Mucosa of descending colon (tissue), 3 donors: ENCODE measurements around the gene CES4A. TPM values are rescaled to one million over a fixed set of nuclear protein-coding genes. Genes with fewer than 3 reads are reported as not detected.
A peak's percentile ranks its signal among the peaks of the same experiment; 100 is the strongest.

ENCODE experiments used
- ATAC-seq: fragments of 200-7000 bp; cut with Tn5 transposase; one replicate; pipeline ENCODE4 v1.9.1; 2020; ENCODE audit warnings: mild to moderate bottlenecking, moderate library complexity
- DNase-seq, 3 donors: peaks; one replicate each; pipeline ENCODE4 v3.0.0-alpha.2; 2020
- H3K36me3 ChIP-seq: fragments of 200-600 bp; one replicate; pipeline ENCODE4 v1.8.0; 2021; ENCODE audit warnings: low read depth, mild to moderate bottlenecking
- H3K4me1 ChIP-seq: fragments of 200-600 bp; one replicate; pipeline ENCODE4 v1.8.0; 2021; ENCODE audit warnings: low read depth, mild to moderate bottlenecking
- H3K4me3 ChIP-seq: fragments of 200-600 bp; one replicate; pipeline ENCODE4 v1.8.0; 2021; ENCODE audit warnings: mild to moderate bottlenecking
- H3K9me3 ChIP-seq: fragments of 200-600 bp; one replicate; pipeline ENCODE4 v1.8.0; 2021; ENCODE audit warnings: mild to moderate bottlenecking
- intact Hi-C, 2 donors: fragments of 100-400 bp; cut with DNase I in 1 of 2; cut with micrococcal nuclease in 1 of 2; formaldehyde crosslinking; loops; one replicate each; pipeline versions ENCODE4 v1.11.0 to v1.11.1; 2022; cut with DNase I, micrococcal nuclease
- total RNA-seq, 3 donors: library from RNA; stranded (reverse); fragmentation: NEBNext Ultra II Directional in 2 of 3; extraction: Animal tissue kit (Norgen Biotek cat#: 25700) in 2 of 3; gene quantifications; one replicate each; pipeline versions ENCODE4 v1.2.1 to v1.2.4, GENCODE V29; 2021 to 2023
- TF ChIP-seq, protein P1 (sequence below): fragments of 200-600 bp; IDR thresholded peaks from one replicate; pipeline ENCODE4 v1.8.0; 2022; ENCODE audit warnings: antibody characterized with exemption, mild to moderate bottlenecking
- donor health status: DM: no; HTN: no; CAD: no; lungs with moderate emphysema.
- donor health status: DM: no; HTN: no; CAD: no.
- donor health status: DM: no; HTN: yes; CAD: no.

Gene CES4A
- total RNA-seq, 3 donors from 2014 or later, result 6.3 to 10.1 (median 8.3) TPM

DNA sequence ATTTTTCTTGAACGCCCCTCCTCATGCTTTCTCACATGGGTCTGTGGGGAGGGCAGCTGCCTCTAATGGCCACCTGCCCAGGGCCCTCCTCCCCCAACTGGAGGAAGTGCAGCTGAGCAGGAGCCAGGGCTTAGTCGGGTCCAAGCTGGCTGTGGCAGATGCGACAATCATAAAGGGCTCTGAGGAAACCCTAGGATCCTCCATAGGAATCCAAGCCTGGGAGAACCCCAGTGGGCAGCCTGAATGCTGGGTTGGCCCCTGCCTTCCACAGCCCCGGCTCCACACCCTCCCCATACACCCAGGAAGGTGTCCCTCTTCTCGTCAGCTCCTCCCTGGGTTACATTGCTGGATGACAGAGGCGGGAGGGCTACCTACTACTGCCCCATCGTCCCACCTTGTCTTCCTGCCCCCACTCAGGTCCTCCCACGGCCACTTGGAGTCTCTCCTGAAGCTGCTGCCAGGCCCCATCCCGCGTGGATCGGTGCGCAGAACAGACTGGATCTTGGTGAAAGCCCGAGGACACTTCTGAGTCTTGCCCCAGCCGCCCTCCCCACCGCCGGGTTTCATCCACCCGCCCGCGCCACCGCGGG, 24.9 kb downstream of the CES4A start:
- ATAC-seq (no peak), DNase-seq (peak in 1 of 3 donors; percentile 25)
- no peaks in the 10 kb centered on the region for H3K36me3 ChIP-seq

DNA sequence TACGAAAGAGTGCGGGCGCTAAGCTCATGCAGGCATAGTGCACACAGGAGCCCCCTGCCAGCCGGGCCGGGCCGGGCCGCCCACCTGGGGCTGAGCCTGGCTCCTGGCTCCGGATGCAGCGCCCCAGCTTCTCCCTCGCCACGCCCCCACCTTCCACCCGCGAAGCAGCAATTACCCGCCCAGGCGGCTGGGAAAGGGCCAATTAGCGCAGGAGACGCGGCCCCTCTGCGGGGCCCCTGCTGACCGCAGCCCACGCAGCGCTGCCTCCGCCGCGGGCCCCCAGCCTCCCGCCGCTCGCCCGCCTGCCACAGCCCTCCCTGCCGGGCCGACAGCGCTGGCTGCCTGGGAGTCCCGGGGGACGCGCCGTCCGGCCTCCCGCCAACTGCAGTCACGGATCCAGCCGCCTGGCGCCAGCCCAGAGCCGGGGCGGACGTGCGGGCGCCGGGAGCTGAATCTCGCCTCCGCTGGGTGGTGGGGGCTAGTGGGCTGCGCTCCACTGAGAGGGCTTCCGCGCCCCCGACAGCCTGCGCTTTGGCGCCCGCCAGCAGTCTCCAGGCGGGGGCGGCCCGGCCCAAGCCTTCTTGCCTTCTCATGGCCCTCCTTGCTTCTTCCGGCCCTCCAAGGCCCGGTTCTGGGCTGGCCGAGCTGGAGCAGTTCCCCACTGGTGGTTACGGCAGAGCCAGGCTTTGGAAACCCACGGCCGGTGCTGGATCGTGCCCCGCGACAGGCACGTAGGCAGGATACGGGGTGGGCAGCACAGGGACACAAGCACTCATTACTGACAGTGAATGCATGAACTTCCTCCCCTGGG, 25.6 kb downstream of the CES4A start:
- H3K36me3 ChIP-seq, result no peaks in the 10 kb centered on the region
- intact Hi-C loops, result no loop called here
- TF ChIP-seq, protein P1, sequence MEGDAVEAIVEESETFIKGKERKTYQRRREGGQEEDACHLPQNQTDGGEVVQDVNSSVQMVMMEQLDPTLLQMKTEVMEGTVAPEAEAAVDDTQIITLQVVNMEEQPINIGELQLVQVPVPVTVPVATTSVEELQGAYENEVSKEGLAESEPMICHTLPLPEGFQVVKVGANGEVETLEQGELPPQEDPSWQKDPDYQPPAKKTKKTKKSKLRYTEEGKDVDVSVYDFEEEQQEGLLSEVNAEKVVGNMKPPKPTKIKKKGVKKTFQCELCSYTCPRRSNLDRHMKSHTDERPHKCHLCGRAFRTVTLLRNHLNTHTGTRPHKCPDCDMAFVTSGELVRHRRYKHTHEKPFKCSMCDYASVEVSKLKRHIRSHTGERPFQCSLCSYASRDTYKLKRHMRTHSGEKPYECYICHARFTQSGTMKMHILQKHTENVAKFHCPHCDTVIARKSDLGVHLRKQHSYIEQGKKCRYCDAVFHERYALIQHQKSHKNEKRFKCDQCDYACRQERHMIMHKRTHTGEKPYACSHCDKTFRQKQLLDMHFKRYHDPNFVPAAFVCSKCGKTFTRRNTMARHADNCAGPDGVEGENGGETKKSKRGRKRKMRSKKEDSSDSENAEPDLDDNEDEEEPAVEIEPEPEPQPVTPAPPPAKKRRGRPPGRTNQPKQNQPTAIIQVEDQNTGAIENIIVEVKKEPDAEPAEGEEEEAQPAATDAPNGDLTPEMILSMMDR, result no peak
- H3K4me3 ChIP-seq, result no peak overlapping the region
- peak; percentile 55 to 76 (median 68) for DNase-seq
- peaks cover 10% of the 10 kb centered on the region for H3K4me1 ChIP-seq
- no peaks in the 10 kb centered on the region for H3K9me3 ChIP-seq
- peak; percentile 64 for ATAC-seq

More for the DNA sequence above, 24.9 kb downstream of the CES4A start:
- Histone ChIP-seq H3K9me3 (no peaks in the 10 kb centered on the region), H3K4me3 (no peak overlapping the region), H3K4me1 (peaks cover 10% of the 10 kb centered on the region)
- intact Hi-C loops, result no loop called here
- TF ChIP-seq, protein P1, result no peak

GRCh38 chr16:67014634-67015312, 26.4 kb downstream of the CES4A start:
- no peak for ATAC-seq
- H3K9me3 ChIP-seq, result no peaks in the 10 kb centered on the region
- H3K4me3 ChIP-seq, result no peak overlapping the region
- TF ChIP-seq, protein P1, result no peak
- H3K36me3 ChIP-seq, result no peaks in the 10 kb centered on the region
- peaks cover 10% of the 10 kb centered on the region for H3K4me1 ChIP-seq
- intact Hi-C loops, result no loop called here
- peak in 1 of 3 donors; percentile 8 for DNase-seq

- TF ChIP-seq, protein P1, result no peak
- DNase-seq, result peak in 1 of 3 donors; percentile 17
- H3K4me1 ChIP-seq, result peaks cover 10% of the 10 kb centered on the region
- no peaks in the 10 kb centered on the region for H3K36me3 ChIP-seq
- peak; percentile 24 for ATAC-seq
- intact Hi-C loops, result no loop called here
- no peaks in the 10 kb centered on the region for H3K9me3 ChIP-seq
- H3K4me3 ChIP-seq, result no peak overlapping the region
Measured at GRCh38 chr16:67015313-67015731, 26.9 kb downstream of the CES4A start.

GRCh38 chr16:67016143-67016542, 27.8 kb downstream of the CES4A start:
- DNase-seq (peak in 1 of 3 donors; percentile 9), ATAC-seq (no peak)
- intact Hi-C loops, result no loop called here
- Histone ChIP-seq H3K36me3 (no peaks in the 10 kb centered on the region), H3K4me3 (no peak overlapping the region), H3K4me1 (peaks cover 10% of the 10 kb centered on the region), H3K9me3 (no peaks in the 10 kb centered on the region)
- TF ChIP-seq, protein P1, result no peak
